Neural progenitor cell (in vitro differentiated cells): ENCODE results near the gene CHIT1. TPM values are rescaled to one million over a fixed set of nuclear protein-coding genes. Genes with fewer than 3 reads are reported as not detected.

Experiments used
- DNase-seq: peaks from one replicate; pipeline ENCODE4 v3.0.0-alpha.2; 2016; ENCODE audit warnings: low spot score
- H2AFZ ChIP-seq: fragments of 200-600 bp; sonication (generic); replicated peaks from 2 replicates; pipeline ENCODE4 v1.6.1; 2016; ENCODE audit warnings: antibody characterized with exemption
- H3F3A ChIP-seq: fragments of 200-600 bp; sonication (generic); 2 replicates; pipeline ENCODE4 v1.6.1; 2016; ENCODE audit warnings: antibody characterized with exemption, low read depth
- H3K27ac ChIP-seq: fragments of 200-600 bp; sonication (generic); 2 replicates; pipeline ENCODE4 v1.5.1; 2016; ENCODE audit warnings: mild to moderate bottlenecking
- H3K27me3 ChIP-seq: fragments of 200-600 bp; sonication (generic); 2 replicates; pipeline ENCODE4 v1.6.1; 2016; ENCODE audit warnings: mild to moderate bottlenecking, moderate library complexity
- H3K36me3 ChIP-seq: fragments of 200-600 bp; sonication (generic); 2 replicates; pipeline ENCODE4 v1.5.1; 2016
- H3K4me1 ChIP-seq: fragments of 200-600 bp; sonication (generic); 2 replicates; pipeline ENCODE4 v1.6.1; 2016; ENCODE audit warnings: mixed run types
- H3K4me2 ChIP-seq: fragments of 200-600 bp; sonication (generic); 2 replicates; pipeline ENCODE4 v1.6.1; 2016
- H3K4me3 ChIP-seq: fragments of 200-600 bp; sonication (generic); 2 replicates; pipeline ENCODE4 v1.5.1; 2016
- H3K79me2 ChIP-seq: fragments of 200-600 bp; sonication (generic); 2 replicates; pipeline ENCODE4 v1.6.1; 2016; ENCODE audit warnings: low read depth
- H3K9ac ChIP-seq: fragments of 200-600 bp; sonication (generic); 2 replicates; pipeline ENCODE4 v1.6.1; 2016
- H3K9me3 ChIP-seq: fragments of 200-600 bp; sonication (generic); 2 replicates; pipeline ENCODE4 v1.5.1; 2016; ENCODE audit warnings: low read depth
- H4K20me1 ChIP-seq: fragments of 200-600 bp; sonication (generic); 2 replicates; pipeline ENCODE4 v1.6.1; 2016; ENCODE audit warnings: low read depth
- H3K27ac Mint-ChIP-seq: 3 replicates; pipeline ENCODE4 v1.8.0; 2021; ENCODE audit warnings: mixed read lengths
- H3K27me3 Mint-ChIP-seq: 2 replicates; pipeline ENCODE4 v1.8.0; 2022; ENCODE audit warnings: low read depth, mild to moderate bottlenecking, inconsistent platforms, moderate library complexity, mixed read lengths; ENCODE audit not compliant: insufficient read depth
- H3K36me3 Mint-ChIP-seq: 3 replicates; pipeline ENCODE4 v1.8.0; 2021; ENCODE audit warnings: mixed read lengths
- H3K4me1 Mint-ChIP-seq: 3 replicates; pipeline ENCODE4 v1.8.0; 2021; ENCODE audit warnings: mixed read lengths
- H3K4me3 Mint-ChIP-seq: 3 replicates; pipeline ENCODE4 v1.8.0; 2021; ENCODE audit warnings: mild to moderate bottlenecking, moderate library complexity, mixed read lengths
- H3K9me3 Mint-ChIP-seq: 3 replicates; pipeline ENCODE4 v1.8.0; 2020; ENCODE audit warnings: mixed read lengths
- CTCF ChIP-seq: fragments of 200-600 bp; sonication (generic); IDR thresholded peaks from 2 replicates; pipeline ENCODE4 v1.5.1; 2017; ENCODE audit warnings: antibody characterized with exemption, mild to moderate bottlenecking
- EZH2 ChIP-seq: fragments of 200-600 bp; sonication (generic); IDR thresholded peaks from 2 replicates; pipeline ENCODE4 v1.6.1; 2017; ENCODE audit warnings: antibody characterized with exemption, mild to moderate bottlenecking, moderate library complexity
- EZH2phosphoT487 ChIP-seq: fragments of 200-600 bp; sonication (generic); IDR thresholded peaks from 2 replicates; pipeline ENCODE4 v1.6.1; 2017; ENCODE audit warnings: antibody characterized with exemption
- total RNA-seq: library from RNA; depleted of rRNA; stranded (reverse); fragments of >200 nt; gene quantifications from 2 replicates; pipeline ENCODE4 v1.2.3, GENCODE V29; 2015; ENCODE audit warnings: low replicate concordance

Gene CHIT1
- total RNA-seq, 1 donor from 2014 or later = 0.11 TPM

- no peaks in the 10 kb centered on the region for H3K36me3 Mint-ChIP-seq
- Histone ChIP-seq H4K20me1 (no peaks in the 10 kb centered on the region), H3K9ac (no peak overlapping the region), H3K4me1 (peaks cover 46% of the 10 kb centered on the region), H3K4me2 (peak overlapping the region; percentile 46), H3K4me3 (no peak overlapping the region), H3K27me3 (no peaks in the 10 kb centered on the region), H2AFZ (no peak overlapping the region), H3K36me3 (no peaks in the 10 kb centered on the region), H3K79me2 (no peaks in the 10 kb centered on the region), H3K27ac (no peak overlapping the region), H3F3A (peaks cover 28% of the 10 kb centered on the region), H3K9me3 (no peaks in the 10 kb centered on the region)
- no peak overlapping the region for H3K4me3 Mint-ChIP-seq
- H3K27me3 Mint-ChIP-seq = peaks cover 12% of the 10 kb centered on the region
- H3K27ac Mint-ChIP-seq = peak overlapping the region; percentile 95
- no peaks in the 10 kb centered on the region for H3K9me3 Mint-ChIP-seq
- peaks cover 55% of the 10 kb centered on the region for H3K4me1 Mint-ChIP-seq
- TF ChIP-seq EZH2 = no peak
- no peak for TF ChIP-seq EZH2phosphoT487
- TF ChIP-seq CTCF = no peak
- no peak for DNase-seq
Measured at GRCh38 chr1:203177036-203177405, 52.5 kb downstream of the CHIT1 start.

DNA sequence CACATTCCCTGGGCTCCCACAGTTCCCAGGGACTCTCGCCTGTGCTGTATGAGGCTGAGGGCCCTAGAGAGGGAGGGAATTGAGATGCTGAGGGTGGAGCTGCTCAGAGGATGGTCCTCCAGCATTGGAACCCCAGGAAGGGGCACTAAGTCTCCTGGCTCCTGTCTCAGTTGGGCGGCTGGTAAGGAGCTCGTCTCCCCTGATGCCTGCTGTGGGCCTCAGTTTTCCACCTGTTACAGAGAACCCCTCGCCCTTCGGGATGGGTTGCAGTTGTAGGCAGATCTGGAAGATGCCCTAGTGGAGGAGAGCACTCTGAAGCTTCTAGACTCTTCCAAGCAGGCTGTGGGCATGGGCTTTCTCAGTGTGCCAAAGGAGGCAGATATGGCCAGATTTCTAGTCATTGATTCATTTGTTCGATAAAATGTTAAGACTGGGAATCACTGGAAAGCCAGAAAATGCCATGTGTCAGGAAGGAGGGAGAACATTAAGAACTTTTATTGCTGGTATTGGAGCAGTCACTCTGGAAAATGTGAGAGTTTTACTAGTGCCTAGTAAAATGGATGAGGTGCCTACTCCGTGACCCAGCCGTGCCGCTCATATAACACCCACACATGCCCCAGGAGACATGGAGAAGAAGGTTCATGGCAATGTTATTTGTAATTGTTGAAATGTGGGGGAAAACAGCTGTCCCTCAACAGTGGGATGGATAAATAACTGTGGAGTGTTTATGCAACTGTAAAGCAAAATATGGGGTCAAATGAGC is 53.0 kb downstream of the CHIT1 start:
- Histone ChIP-seq H3K4me2 (no peak overlapping the region), H3K27me3 (no peaks in the 10 kb centered on the region), H2AFZ (no peak overlapping the region), H3K27ac (no peak overlapping the region), H4K20me1 (no peaks in the 10 kb centered on the region), H3K4me1 (peaks cover 41% of the 10 kb centered on the region), H3K79me2 (no peaks in the 10 kb centered on the region), H3F3A (peaks cover 22% of the 10 kb centered on the region), H3K4me3 (no peak overlapping the region), H3K36me3 (no peaks in the 10 kb centered on the region), H3K9ac (no peak overlapping the region), H3K9me3 (no peaks in the 10 kb centered on the region)
- TF ChIP-seq EZH2phosphoT487 (no peak), EZH2 (no peak), CTCF (no peak)
- Mint-ChIP-seq H3K9me3 (no peaks in the 10 kb centered on the region), H3K4me3 (no peak overlapping the region), H3K27ac (peak overlapping the region; percentile 95), H3K36me3 (no peaks in the 10 kb centered on the region), H3K27me3 (peaks cover 12% of the 10 kb centered on the region), H3K4me1 (peaks cover 51% of the 10 kb centered on the region)
- DNase-seq = no peak

- Histone ChIP-seq H3K4me3 (no peak overlapping the region), H2AFZ (no peak overlapping the region), H4K20me1 (no peaks in the 10 kb centered on the region), H3K36me3 (no peaks in the 10 kb centered on the region), H3K27ac (no peak overlapping the region), H3K4me2 (no peak overlapping the region), H3F3A (peaks cover 20% of the 10 kb centered on the region), H3K9ac (no peak overlapping the region), H3K9me3 (no peaks in the 10 kb centered on the region), H3K4me1 (peaks cover 40% of the 10 kb centered on the region), H3K79me2 (no peaks in the 10 kb centered on the region), H3K27me3 (no peaks in the 10 kb centered on the region)
- Mint-ChIP-seq H3K9me3 (no peaks in the 10 kb centered on the region), H3K4me1 (peaks cover 50% of the 10 kb centered on the region), H3K27me3 (peaks cover 13% of the 10 kb centered on the region), H3K27ac (no peak overlapping the region), H3K36me3 (no peaks in the 10 kb centered on the region), H3K4me3 (no peak overlapping the region)
- no peak for DNase-seq
- TF ChIP-seq CTCF (no peak), EZH2phosphoT487 (no peak), EZH2 (no peak)
Measured at GRCh38 chr1:203175827-203176241, 53.6 kb downstream of the CHIT1 start.
